Breast epithelium (tissue), 4 donors: Measurements from ENCODE around the gene SEC63. TPM values are rescaled to one million over a fixed set of nuclear protein-coding genes. Genes with fewer than 3 reads are reported as not detected.

Experiments used
- DNase-seq, 2 donors: peaks; one replicate each; pipeline ENCODE4 v3.0.0-alpha.2; 2019; ENCODE audit warnings: low spot score in 2 of 2
- H3K27ac ChIP-seq, 2 donors: fragments of 200-600 bp; sonication (generic) in 1 of 2; one replicate each; pipeline ENCODE4 v1.5.1; 2016 to 2019; ENCODE audit warnings: mild to moderate bottlenecking in 1 of 2
- H3K27me3 ChIP-seq, 2 donors: fragments of 200-600 bp; sonication (generic) in 1 of 2; one replicate each; pipeline versions ENCODE4 v1.5.1 to v1.6.0; 2017 to 2019; ENCODE audit warnings: control low read depth in 1 of 2, mild to moderate bottlenecking in 1 of 2
- H3K36me3 ChIP-seq: fragments of 200-600 bp; one replicate; pipeline ENCODE4 v1.5.1; 2019
- H3K4me1 ChIP-seq, 2 donors: fragments of 200-600 bp; sonication (generic); one replicate each; pipeline ENCODE4 v1.5.1; 2016 to 2019; ENCODE audit warnings: control low read depth in 1 of 2
- H3K4me3 ChIP-seq, 3 donors: fragments of 200-600 bp; sonication (generic); 1 replicate in 2 of 3; 2 replicates in 1 of 3; pipeline ENCODE4 v1.5.1; 2016 to 2019; ENCODE audit warnings: mild to moderate bottlenecking in 3 of 3, moderate library complexity in 2 of 3
- H3K9me3 ChIP-seq, 2 donors: fragments of 200-600 bp; sonication (generic) in 1 of 2; one replicate each; pipeline ENCODE4 v1.5.1; 2016 to 2019; ENCODE audit warnings: control low read depth in 1 of 2
- CTCF ChIP-seq, 3 donors: fragments of 450-650 bp; IDR thresholded peaks; one replicate each; pipeline ENCODE4 v1.5.1; 2016 to 2017; ENCODE audit warnings: antibody characterized with exemption in 3 of 3, mild to moderate bottlenecking in 3 of 3, moderate library complexity in 3 of 3
- POLR2A ChIP-seq: fragments of 450-650 bp; IDR thresholded peaks from one replicate; pipeline ENCODE4 v1.6.1; 2016; ENCODE audit warnings: antibody characterized with exemption, mild to moderate bottlenecking, moderate library complexity
- POLR2AphosphoS5 ChIP-seq, 3 donors: sonication (generic); formaldehyde crosslinking; IDR thresholded peaks; one replicate each; pipeline ENCODE4 v1.6.1; 2017; ENCODE audit warnings: antibody characterized with exemption in 3 of 3
- intact Hi-C: fragments of 100-400 bp; cut with DNase I; formaldehyde crosslinking; loops from one replicate; pipeline ENCODE4 v1.15.1; 2023; ENCODE audit warnings: low total_unique reads
- total RNA-seq, 3 donors: library from RNA; depleted of rRNA; stranded (reverse); fragments of >200 nt; gene quantifications; one replicate each; pipeline ENCODE4 v1.1.0, GENCODE V29; 2016

The SEC63 gene
- total RNA-seq, 3 donors from 2014 or later, result 48.8 to 60.0 (median 58.7) TPM

- Histone ChIP-seq H3K4me3 (no peak overlapping the region), H3K9me3 (no peaks in the 10 kb centered on the region), H3K36me3 (no peaks in the 10 kb centered on the region), H3K27me3 (no peaks in the 10 kb centered on the region), H3K4me1 (no peaks in the 10 kb centered on the region), H3K27ac (no peak overlapping the region)
- DNase-seq, result no peak
- intact Hi-C loops, result no loop called here
- no peak for TF ChIP-seq CTCF (IDR thresholded peaks at IDR 0.05)
These were observed 130.5 kb downstream of the SEC63 start for GRCh38 chr6:107827541-107827940.

- Histone ChIP-seq H3K4me1 (no peaks in the 10 kb centered on the region), H3K36me3 (no peaks in the 10 kb centered on the region), H3K27me3 (no peaks in the 10 kb centered on the region), H3K4me3 (no peak overlapping the region), H3K9me3 (no peaks in the 10 kb centered on the region), H3K27ac (no peak overlapping the region)
- no peak for DNase-seq
- TF ChIP-seq POLR2A, result no peak
- no peak for TF ChIP-seq POLR2AphosphoS5 (IDR thresholded peaks at IDR 0.05)
- no peak for TF ChIP-seq CTCF (IDR thresholded peaks at IDR 0.05)
- intact Hi-C loops, result loop anchor here (5.0 kb wide), 1 partner anchor 1059 kb away; no protein-coding TSS in a partner anchor
These were observed 134.9 kb downstream of the SEC63 start for GRCh38 chr6:107823047-107823557.

GRCh38 chr6:107822176-107823046 lies 135.6 kb downstream of the SEC63 start:
- H3K27ac ChIP-seq, result no peak overlapping the region

GRCh38 chr6:107821591-107821990 lies 136.4 kb downstream of the SEC63 start:
- no peaks in the 10 kb centered on the region for H3K9me3 ChIP-seq
- intact Hi-C loops, result loop anchor here (5.0 kb wide), 1 partner anchor 1061 kb away; no protein-coding TSS in a partner anchor
- no peaks in the 10 kb centered on the region for H3K4me1 ChIP-seq
- no peak for TF ChIP-seq POLR2AphosphoS5 (IDR thresholded peaks at IDR 0.05)
- TF ChIP-seq CTCF (IDR thresholded peaks at IDR 0.05), result no peak
- TF ChIP-seq POLR2A, result no peak
- no peak for DNase-seq
- no peak overlapping the region for H3K27ac ChIP-seq
- no peaks in the 10 kb centered on the region for H3K27me3 ChIP-seq
- H3K4me3 ChIP-seq, result no peak overlapping the region
- H3K36me3 ChIP-seq, result no peaks in the 10 kb centered on the region

More at GRCh38 chr6:107822176-107823046, 135.6 kb downstream of the SEC63 start:
- H3K9me3 ChIP-seq, result no peaks in the 10 kb centered on the region
- H3K4me3 ChIP-seq, result no peak overlapping the region
- no peaks in the 10 kb centered on the region for H3K27me3 ChIP-seq
- TF ChIP-seq CTCF (IDR thresholded peaks at IDR 0.05) (no peak), POLR2AphosphoS5 (IDR thresholded peaks at IDR 0.05) (no peak), POLR2A (no peak)
- intact Hi-C loops, result loop anchor here (5.0 kb wide), 1 partner anchor 1060 kb away; no protein-coding TSS in a partner anchor
- no peaks in the 10 kb centered on the region for H3K4me1 ChIP-seq
- H3K36me3 ChIP-seq, result no peaks in the 10 kb centered on the region
- no peak for DNase-seq
